DMS114 treated with DMSO at 0.1 percent for 48 hours (cell line): ENCODE results near the gene MGST2.
"Not testable (repeated sequence)": the region's sequence is repeated elsewhere in the genome, so short reads cannot be mapped to it uniquely, and the experiment has no call there.

Source experiments
- DNase-seq: peaks from one replicate; lab custom pipeline; 2025; ENCODE audit not compliant: unreplicated experiment; lab: John Stamatoyannopoulos, UW

The MGST2 gene

DNA sequence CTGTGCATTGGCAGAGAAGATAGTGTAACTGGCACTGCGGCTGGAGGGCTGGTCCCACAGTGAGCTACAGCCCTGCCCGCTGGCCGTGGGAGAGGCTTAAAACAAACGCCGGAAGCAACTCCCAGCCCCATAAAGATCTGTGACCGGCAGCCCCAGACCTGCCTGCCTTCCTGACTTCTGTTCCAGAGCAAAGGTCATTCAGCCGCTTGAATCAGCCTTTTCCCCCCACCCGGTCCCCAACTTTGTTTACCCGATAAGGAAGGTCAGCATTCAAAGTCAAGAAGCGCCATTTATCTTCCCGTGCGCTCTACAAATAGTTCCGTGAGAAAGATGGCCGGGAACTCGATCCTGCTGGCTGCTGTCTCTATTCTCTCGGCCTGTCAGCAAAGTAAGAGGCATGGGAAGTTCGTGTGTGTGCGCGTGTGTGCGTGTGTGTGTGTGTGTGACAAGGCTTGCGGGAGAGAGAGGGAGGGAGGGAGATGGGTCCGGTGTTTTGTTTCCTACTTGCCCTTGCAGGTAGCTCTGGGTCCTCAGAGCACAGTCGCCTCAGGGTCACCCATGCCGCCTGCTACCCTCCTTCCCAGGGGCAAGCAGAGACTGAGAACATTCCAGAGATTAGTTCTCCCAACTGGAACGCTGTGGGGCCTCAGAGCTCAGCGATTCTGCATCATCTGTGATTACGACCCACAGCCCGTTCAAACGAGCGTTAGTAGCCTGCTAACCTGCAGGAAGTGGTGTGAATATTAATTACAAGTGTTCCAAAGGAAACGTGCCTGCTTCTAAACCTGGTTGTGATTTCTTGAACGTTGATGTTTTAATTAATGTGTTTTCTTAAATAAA lies at the start of gene MGST2:
TSS of gene MGST2 (plus strand) at position 130 of the 840 bp plus-strand sequence. CDS start at position 331, 201 bp downstream.
- no peak for DNase-seq

DNA sequence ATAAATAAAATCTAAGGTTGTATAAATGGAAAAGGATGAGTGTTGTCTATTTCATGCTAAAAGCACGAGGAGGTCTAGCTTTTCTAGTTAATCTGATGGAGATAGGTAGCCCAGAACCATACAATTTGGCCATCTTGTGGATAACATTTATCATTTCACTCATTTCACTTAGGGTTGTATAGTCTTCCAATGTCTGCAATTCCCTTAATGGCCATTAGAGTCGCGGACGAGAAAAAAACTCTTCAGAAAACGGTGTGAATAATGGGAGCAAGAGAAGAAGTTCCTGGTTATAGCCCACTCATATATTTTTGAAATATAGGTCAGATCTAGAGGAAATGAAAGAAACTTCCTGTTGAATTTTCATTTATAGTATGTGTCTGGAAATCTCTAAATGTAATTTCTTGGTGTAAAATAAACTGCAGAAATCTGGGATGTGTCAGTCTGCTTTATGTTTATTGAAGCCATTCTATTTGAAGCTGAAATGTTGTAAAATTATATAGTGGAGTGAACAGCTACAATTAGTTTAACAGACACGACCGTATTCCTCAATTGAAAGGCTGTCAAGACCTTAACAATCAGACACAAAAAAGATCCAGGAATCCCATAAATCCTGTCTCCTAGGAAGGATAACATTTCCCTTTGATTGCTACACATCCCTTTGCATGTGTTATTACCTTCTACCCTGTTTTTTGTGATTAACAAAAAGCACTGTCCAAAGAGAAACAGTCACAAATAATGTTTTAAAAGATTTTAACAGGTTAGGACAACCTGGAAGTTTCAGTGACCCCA lies 47.7 kb upstream of the MGST2 start:
- no peak for DNase-seq

GRCh38 chr4:139619644-139620043 lies 46.0 kb upstream of the MGST2 start:
- peak; percentile 1 for DNase-seq

DNA sequence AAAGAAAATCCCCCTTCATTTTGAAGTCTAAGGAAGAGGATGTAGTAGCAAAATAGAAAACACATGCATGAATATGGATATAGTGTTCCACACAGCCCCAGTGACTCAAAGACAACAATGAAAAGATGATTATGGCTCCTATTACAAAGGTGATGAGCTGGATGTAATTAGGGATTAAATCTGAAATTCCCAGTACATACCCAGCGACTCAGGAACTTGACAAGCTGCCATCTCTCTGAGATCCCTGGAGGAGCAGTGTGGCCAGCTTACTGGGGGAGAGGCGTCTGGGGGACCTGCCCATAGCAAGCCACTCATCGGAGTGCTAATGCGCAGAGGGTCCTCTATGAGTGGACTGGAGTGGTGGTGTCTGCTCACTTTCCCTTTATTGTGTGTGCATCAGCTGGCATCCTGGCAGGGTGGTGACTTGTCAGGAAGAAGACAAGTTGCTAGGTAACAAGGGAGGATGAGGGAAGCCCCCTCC lies 42.7 kb upstream of the MGST2 start:
- DNase-seq: no peak

- DNase-seq: no peak
Measured at GRCh38 chr4:139624441-139625092, 41.1 kb upstream of the MGST2 start.

- DNase-seq: no peak
Measured at GRCh38 chr4:139625093-139625455, 40.5 kb upstream of the MGST2 start.

- DNase-seq: no peak
Measured at GRCh38 chr4:139625482-139625881, 40.1 kb upstream of the MGST2 start.

GRCh38 chr4:139628184-139629012 lies 37.2 kb upstream of the MGST2 start:
- no peak for DNase-seq

DNA sequence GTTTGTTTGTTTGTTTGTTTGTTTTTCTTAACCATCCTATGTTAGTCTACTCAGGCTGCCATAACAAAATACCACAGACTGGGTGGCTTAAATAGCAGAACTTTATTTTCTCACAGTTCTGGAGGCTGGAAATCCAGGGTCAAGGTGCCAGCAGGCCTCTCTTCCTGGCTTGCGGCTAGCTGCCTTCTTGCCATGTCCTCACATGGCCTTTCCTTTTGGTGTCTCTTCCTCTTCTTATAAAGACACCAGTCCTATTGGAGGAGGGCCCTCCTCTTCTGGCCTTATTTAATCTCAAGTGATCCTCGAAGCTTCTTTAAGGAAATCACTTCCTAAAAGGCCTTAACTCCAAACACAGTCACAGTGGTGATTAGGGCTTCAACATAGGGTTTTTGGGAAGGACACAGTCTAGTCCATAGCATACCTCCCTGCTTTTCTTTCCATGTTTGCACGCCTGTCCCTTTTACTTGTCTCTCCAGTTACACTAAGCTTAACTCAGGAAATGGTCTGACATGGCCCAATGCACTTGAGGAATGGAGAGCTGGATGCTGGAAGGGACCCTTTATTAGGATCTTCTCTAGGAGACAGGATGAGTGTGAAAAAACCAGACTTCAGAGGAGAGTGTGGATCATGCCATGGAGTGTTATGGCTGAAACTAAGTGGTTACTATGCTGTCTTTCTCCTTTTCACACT lies 36.0 kb upstream of the MGST2 start:
- DNase-seq: no peak

DNA sequence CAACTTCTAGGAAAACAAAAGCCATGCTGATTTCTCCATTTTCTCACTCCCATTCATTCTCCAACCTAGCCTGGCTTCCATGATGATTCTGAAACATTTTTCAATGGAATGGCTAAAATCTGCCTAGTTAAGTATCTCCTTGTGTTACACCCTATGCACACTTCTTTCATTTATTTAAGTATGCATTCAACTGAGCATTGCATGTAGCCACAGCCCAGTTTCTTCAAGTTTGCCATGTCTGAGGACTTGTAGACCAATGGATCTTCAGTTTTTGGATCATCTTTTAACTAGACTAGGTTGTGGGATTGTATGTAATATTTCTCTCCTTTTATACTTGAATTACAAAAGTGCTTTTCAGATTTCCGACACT lies 35.5 kb upstream of the MGST2 start:
- DNase-seq: no peak

DNA sequence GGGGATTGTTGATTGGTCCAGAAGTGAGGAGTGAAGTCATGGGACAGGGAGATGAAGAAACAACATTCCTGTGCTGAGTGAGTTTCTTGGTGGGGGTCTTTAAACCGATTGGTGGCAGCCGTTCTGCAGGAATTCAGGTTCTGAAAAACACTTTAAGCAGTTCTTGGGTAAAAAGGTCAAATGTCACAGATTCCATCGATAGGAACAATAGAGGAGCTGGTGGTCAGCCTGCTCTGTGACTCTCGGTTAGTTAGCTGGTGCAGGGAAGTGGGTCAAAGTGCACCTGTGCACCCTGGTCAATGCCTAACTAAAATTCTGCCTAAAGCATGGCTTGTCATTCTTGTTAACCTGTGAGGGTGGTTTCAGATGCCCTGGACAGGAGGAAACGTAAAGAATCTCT lies 34.6 kb upstream of the MGST2 start:
- DNase-seq: no peak

- DNase-seq: no peak
Measured at GRCh38 chr4:139631791-139632190, 33.8 kb upstream of the MGST2 start.

GRCh38 chr4:139632739-139633138 lies 32.9 kb upstream of the MGST2 start:
- DNase-seq: not testable (repeated sequence)

DNA sequence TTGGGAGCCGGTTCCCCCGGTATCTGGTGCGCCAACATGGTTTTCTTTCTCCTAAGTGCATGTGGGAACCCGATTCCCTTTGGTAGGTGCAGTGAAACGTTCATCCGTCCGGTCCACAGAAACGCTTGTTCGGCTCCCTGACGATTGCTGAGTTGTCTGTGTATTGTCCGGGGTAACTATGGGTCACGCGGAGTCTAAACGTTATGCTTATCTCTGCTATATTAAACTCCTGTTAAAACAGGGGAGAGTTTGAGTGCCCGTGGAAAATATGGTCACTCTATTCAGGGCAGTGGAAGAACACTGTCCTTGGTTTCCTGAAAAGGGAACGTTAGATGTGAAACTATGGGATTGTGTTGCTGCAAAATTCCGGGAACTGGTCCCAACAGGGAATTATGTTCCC lies 32.4 kb upstream of the MGST2 start:
- no peak for DNase-seq

GRCh38 chr4:139633661-139634060 lies 32.0 kb upstream of the MGST2 start:
- DNase-seq: no peak

DNA sequence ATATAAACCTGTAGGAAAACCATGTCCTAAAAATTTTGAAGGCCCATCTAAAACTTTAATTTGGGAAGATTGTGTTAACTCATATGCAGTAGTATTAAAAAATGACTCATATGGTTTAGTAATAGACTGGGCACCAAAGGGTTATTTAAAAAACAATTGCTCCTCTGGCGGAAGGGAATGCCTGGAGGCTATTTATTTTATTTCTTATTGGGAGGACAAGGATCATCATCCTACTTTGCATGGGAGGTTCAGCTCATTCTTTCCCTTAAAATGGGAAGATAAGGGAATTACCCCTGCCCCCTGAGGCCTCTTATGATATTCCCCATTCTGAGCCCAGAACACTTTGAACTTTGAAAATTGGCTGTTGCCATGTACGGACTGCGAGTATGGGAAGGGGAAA lies 29.7 kb upstream of the MGST2 start:
- no peak for DNase-seq

DNA sequence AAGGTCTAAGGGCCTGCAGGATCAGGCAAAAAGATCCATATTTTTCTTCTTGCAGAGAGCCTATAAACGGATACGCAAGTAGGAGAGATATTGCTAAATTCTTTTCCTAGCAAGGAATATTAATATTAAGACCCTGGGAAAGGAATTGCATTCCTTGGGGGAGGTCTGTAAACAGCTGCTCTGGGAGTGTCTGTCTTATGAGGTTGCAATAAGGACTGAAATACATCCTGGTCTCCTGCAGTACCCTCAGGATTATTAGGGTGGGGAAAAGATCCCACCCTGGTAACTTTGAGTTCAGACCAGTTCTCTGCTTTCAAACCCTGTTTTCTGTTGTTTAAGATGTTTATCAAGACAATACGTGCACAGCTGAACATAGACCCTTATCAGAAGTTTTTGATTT lies 27.3 kb upstream of the MGST2 start:
- DNase-seq: not testable (repeated sequence)

DNA sequence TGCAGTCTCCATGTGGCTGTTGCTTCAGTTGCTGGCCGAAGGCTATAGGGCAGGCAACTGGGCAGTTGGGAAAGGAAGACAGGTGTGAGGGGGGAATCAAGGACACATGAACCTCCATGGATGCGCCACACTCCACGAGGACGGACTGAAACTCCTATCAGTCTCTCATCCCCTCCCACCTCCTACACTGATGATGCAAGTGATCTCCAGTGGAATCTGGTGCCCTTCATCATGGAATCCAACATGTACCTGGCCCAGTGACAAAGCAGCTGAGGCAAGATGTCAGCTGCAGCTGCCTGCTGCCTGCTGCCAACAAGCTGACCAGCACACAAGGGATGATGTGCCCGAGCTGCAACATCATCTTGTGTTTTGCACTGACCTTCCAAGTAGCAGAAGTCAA lies 26.0 kb upstream of the MGST2 start:
- DNase-seq: no peak

- no peak for DNase-seq
Measured at GRCh38 chr4:139641218-139641617, 24.4 kb upstream of the MGST2 start.

GRCh38 chr4:139642364-139642763 lies 23.3 kb upstream of the MGST2 start:
- no peak for DNase-seq
